H1 (cell line): Measurements from ENCODE around the gene DOC2A. TPM values are rescaled to one million over a fixed set of nuclear protein-coding genes. Genes with fewer than 3 reads are reported as not detected.

Experiments used
- CTCF ChIA-PET: fragments of 300-600 bp; sonication (Branson Sonifier 250); formaldehyde crosslinking; loops from one replicate; lab custom pipeline; 2021; ENCODE audit not compliant: partially characterized antibody; lab: Charles Lee
- POLR2A ChIA-PET: fragments of 300-600 bp; sonication (Branson Sonifier 250); formaldehyde crosslinking; loops from one replicate; lab custom pipeline; 2021; ENCODE audit warnings: inconsistent platforms; ENCODE audit not compliant: partially characterized antibody; lab: Charles Lee
- DNase-seq, 2 experiments: peaks; one replicate each; pipeline versions ENCODE4 v3.0.0 to v3.0.0-alpha.2; 2010 to 2022; ENCODE audit warnings: low spot score in 2 of 2, low read depth in 1 of 2, mixed read lengths in 1 of 2
- FAIRE-seq: peaks from 2 replicates; lab custom pipeline; 2011; peaks lifted over from hg19 to GRCh38; lab: Jason Lieb, UNC
- H2AFZ ChIP-seq: 2 replicates; pipeline ENCODE4 v1.8.1; 2012; ENCODE audit warnings: low read length, inconsistent platforms
- H2AK5ac ChIP-seq: 2 replicates; pipeline ENCODE4 v1.6.1; 2013; ENCODE audit warnings: low read depth, low read length
- H2BK120ac ChIP-seq: replicated peaks from 2 replicates; pipeline ENCODE3; 2013; ENCODE audit warnings: low read depth, low read length, inconsistent platforms
- H2BK12ac ChIP-seq: 2 replicates; pipeline ENCODE4 v1.6.1; 2013; ENCODE audit warnings: low read depth, low read length
- H2BK15ac ChIP-seq: 2 replicates; pipeline ENCODE4 v1.6.1; 2013; ENCODE audit warnings: low read length
- H2BK20ac ChIP-seq: 2 replicates; pipeline ENCODE4 v1.6.1; 2013; ENCODE audit warnings: low read length
- H2BK5ac ChIP-seq: 2 replicates; pipeline ENCODE4 v1.6.1; 2013; ENCODE audit warnings: low read depth, low read length
- H3K14ac ChIP-seq: 2 replicates; pipeline ENCODE4 v1.6.1; 2013; ENCODE audit warnings: inconsistent platforms; ENCODE audit not compliant: insufficient read length
- H3K18ac ChIP-seq: 2 replicates; pipeline ENCODE4 v1.6.1; 2013; ENCODE audit warnings: low read length; ENCODE audit errors: extremely low read depth
- H3K23ac ChIP-seq: 2 replicates; pipeline ENCODE4 v1.6.1; 2013; ENCODE audit warnings: inconsistent platforms; ENCODE audit not compliant: insufficient read length
- H3K23me2 ChIP-seq: 2 replicates; pipeline ENCODE4 v1.6.1; 2013; ENCODE audit warnings: low read depth, low read length
- H3K27ac ChIP-seq: 2 replicates; pipeline ENCODE4 v1.6.1; 2011; ENCODE audit warnings: low read depth, low read length, inconsistent platforms
- H3K27me3 ChIP-seq, 4 experiments: replicated peaks in 1 of 4; 1 replicate in 1 of 4; 2 replicates in 3 of 4; pipeline versions ENCODE4 v1.6.1 to v1.8.1; 2011 to 2013; ENCODE audit warnings: low read length in 3 of 4, mild to moderate bottlenecking in 3 of 4, inconsistent platforms in 2 of 4, mixed read lengths in 2 of 4, moderate library complexity in 1 of 4; ENCODE audit not compliant: control insufficient read depth in 3 of 4, insufficient read depth in 3 of 4; ENCODE audit errors: extremely low read depth in 1 of 4
- H3K36me3 ChIP-seq, 4 experiments: 2 replicates each; pipeline versions ENCODE4 v1.6.1 to v1.8.1; 2011 to 2013; ENCODE audit warnings: mild to moderate bottlenecking in 4 of 4, low read length in 3 of 4, moderate library complexity in 2 of 4, control low read depth in 1 of 4, inconsistent platforms in 1 of 4; ENCODE audit not compliant: insufficient read depth in 4 of 4, control insufficient read depth in 2 of 4
- H3K4ac ChIP-seq: replicated peaks from 2 replicates; pipeline ENCODE3; 2013; ENCODE audit warnings: low read length, low read depth, mixed read lengths, inconsistent platforms; ENCODE audit not compliant: insufficient read length
- H3K4me1 ChIP-seq, 4 experiments: replicated peaks in 1 of 4; 1 replicate in 1 of 4; 2 replicates in 3 of 4; pipeline versions ENCODE4 v1.6.1 to v1.8.1; 2011 to 2013; ENCODE audit warnings: low read length in 3 of 4, inconsistent platforms in 2 of 4, mixed read lengths in 1 of 4; ENCODE audit not compliant: insufficient read depth in 4 of 4, control insufficient read depth in 3 of 4
- H3K4me2 ChIP-seq, 2 experiments: 2 replicates each; pipeline versions ENCODE4 v1.6.1 to v1.8.1; 2011 to 2013; ENCODE audit warnings: low read depth in 2 of 2, low read length in 2 of 2, control low read depth in 1 of 2, inconsistent platforms in 1 of 2, mild to moderate bottlenecking in 1 of 2; ENCODE audit not compliant: insufficient read depth in 1 of 2
- H3K4me3 ChIP-seq, 4 experiments: fragments of 200-600, 300-600 bp in 1 of 4; sonication (generic), shearing (Covaris generic), sonication (Bioruptor Twin) in 1 of 4; 2 replicates each; pipeline versions ENCODE4 v1.5.1 to v1.8.1; 2011 to 2016; ENCODE audit warnings: low read length in 4 of 4, low read depth in 3 of 4, control low read depth in 2 of 4, inconsistent platforms in 2 of 4, mild to moderate bottlenecking in 2 of 4, mixed read lengths in 1 of 4, moderate library complexity in 1 of 4; ENCODE audit not compliant: insufficient read depth in 2 of 4; ENCODE audit errors: extremely low read depth in 1 of 4
- H3K56ac ChIP-seq: replicated peaks from 2 replicates; pipeline ENCODE3; 2013; ENCODE audit warnings: low read depth, mild to moderate bottlenecking, mixed read lengths, low read length, inconsistent platforms; ENCODE audit not compliant: insufficient read length
- H3K79me1 ChIP-seq: 2 replicates; pipeline ENCODE4 v1.6.1; 2013; ENCODE audit warnings: low read depth, low read length, control low read depth
- H3K79me2 ChIP-seq, 2 experiments: 2 replicates each; pipeline versions ENCODE4 v1.6.1 to v1.8.1; 2012 to 2013; ENCODE audit warnings: low read length in 2 of 2, mild to moderate bottlenecking in 2 of 2, inconsistent platforms in 1 of 2; ENCODE audit not compliant: insufficient read depth in 2 of 2, control insufficient read depth in 1 of 2
- H3K9ac ChIP-seq, 4 experiments: replicated peaks in 1 of 4; 1 replicate in 1 of 4; 2 replicates in 3 of 4; pipeline versions ENCODE4 v1.6.1 to v1.8.1; 2011 to 2013; ENCODE audit warnings: low read depth in 3 of 4, low read length in 3 of 4, control low read depth in 2 of 4, mild to moderate bottlenecking in 2 of 4, moderate library complexity in 2 of 4, inconsistent platforms in 1 of 4; ENCODE audit errors: extremely low read depth in 1 of 4
- H3K9me3 ChIP-seq, 2 experiments: 2 replicates each; pipeline versions ENCODE4 v1.6.1 to v1.8.1; 2012 to 2013; ENCODE audit warnings: mild to moderate bottlenecking in 2 of 2, moderate library complexity in 2 of 2, control low read depth in 1 of 2, inconsistent platforms in 1 of 2, low read depth in 1 of 2, low read length in 1 of 2, mixed read lengths in 1 of 2; ENCODE audit not compliant: insufficient read depth in 2 of 2
- H4K20me1 ChIP-seq, 2 experiments: replicated peaks in 1 of 2; 2 replicates each; pipeline versions ENCODE3 to v1.8.1; 2011 to 2013; ENCODE audit warnings: inconsistent platforms in 2 of 2, low read length in 2 of 2, mild to moderate bottlenecking in 1 of 2; ENCODE audit not compliant: insufficient read depth in 2 of 2, control insufficient read depth in 1 of 2
- H4K5ac ChIP-seq: 2 replicates; pipeline ENCODE4 v1.6.1; 2013; ENCODE audit warnings: low read length, low read depth, mixed read lengths, inconsistent platforms; ENCODE audit not compliant: insufficient read length
- H4K8ac ChIP-seq: 2 replicates; pipeline ENCODE4 v1.8.0; 2013; ENCODE audit warnings: mild to moderate bottlenecking, moderate library complexity, low read length, inconsistent platforms; ENCODE audit not compliant: insufficient read depth; ENCODE audit errors: extremely low read depth
- H4K91ac ChIP-seq: replicated peaks from 2 replicates; pipeline ENCODE3; 2013; ENCODE audit warnings: low read length, mixed read lengths, inconsistent platforms; ENCODE audit not compliant: insufficient read length
- BCL11A ChIP-seq, 2 experiments: IDR thresholded peaks; one replicate each; pipeline ENCODE4 v1.6.1; 2011; ENCODE audit warnings: low read depth in 2 of 2, low read length in 2 of 2, mild to moderate bottlenecking in 2 of 2
- CBX8 ChIP-seq: fragments of 300-800, 300-1000 bp; sonication (generic); IDR thresholded peaks from 2 replicates; pipeline ENCODE4 v1.7.1; 2016; ENCODE audit warnings: low read depth, low read length, borderline replicate concordance
- GTF2F1 ChIP-seq: IDR thresholded peaks from 2 replicates; pipeline ENCODE4 v1.6.1; 2012; ENCODE audit warnings: low read depth, low read length, improper control_type of control experiment, borderline replicate concordance
- JUN ChIP-seq: IDR thresholded peaks from 2 replicates; pipeline ENCODE4 v1.6.1; 2011; ENCODE audit warnings: low read depth, mild to moderate bottlenecking, improper control_type of control experiment, low read length
- RNF2 ChIP-seq: fragments of 200-900, 300-1000 bp; sonication (generic); IDR thresholded peaks from 2 replicates; pipeline ENCODE4 v1.7.1; 2016; ENCODE audit warnings: borderline replicate concordance, low read depth, mild to moderate bottlenecking, antibody characterized with exemption, low read length; ENCODE audit not compliant: poor library complexity, severe bottlenecking; ENCODE audit errors: missing control alignments
- SP1 ChIP-seq: IDR thresholded peaks from 2 replicates; pipeline ENCODE4 v1.6.1; 2011; ENCODE audit warnings: low read depth, low read length
- SP2 ChIP-seq: IDR thresholded peaks from 2 replicates; pipeline ENCODE4 v1.6.1; 2012; ENCODE audit warnings: mild to moderate bottlenecking, low read length, inconsistent platforms
- SRF ChIP-seq: IDR thresholded peaks from 2 replicates; pipeline ENCODE4 v1.6.1; 2011; ENCODE audit warnings: mild to moderate bottlenecking, low read depth, low read length, moderate library complexity
- TAF1 ChIP-seq: IDR thresholded peaks from 2 replicates; pipeline ENCODE4 v1.6.1; 2011; ENCODE audit warnings: mild to moderate bottlenecking, low read depth, low read length
- USF2 ChIP-seq: IDR thresholded peaks from 2 replicates; pipeline ENCODE4 v1.6.1; 2011; ENCODE audit warnings: low read length, improper control_type of control experiment
- WGBS, 2 experiments: shearing (Covaris generic) in 1 of 2; methylation state at CpG; one replicate each; pipeline versions ENCODE4 v1.1.6 to v1.1.7; 2013 to 2015; ENCODE audit warnings: low lambda C conversion rate in 2 of 2, mixed read lengths in 2 of 2, inconsistent platforms in 1 of 2, low coverage in 1 of 2, missing lambda C conversion rate in 1 of 2; ENCODE audit not compliant: insufficient replicate concordance in 2 of 2, insufficient coverage in 1 of 2, insufficient read length in 1 of 2; ENCODE audit errors: extremely low coverage in 1 of 2, missing lambda C conversion rate in 1 of 2; 5-methylcytosine and 5-hydroxymethylcytosine counted together
- polyA plus RNA-seq, 7 experiments: library from polyadenylated mRNA; depleted of rRNA in 3 of 7; stranded (reverse) in 5 of 7; unstranded in 2 of 7; fragments of >200 nt in 5 of 7; fragments of 200-250 nt in 2 of 7; gene quantifications; 1 replicate in 5 of 7; 2 replicates in 1 of 7; 4 replicates in 1 of 7; pipeline versions ENCODE4 v1.2.1 to v1.2.3, GENCODE V29; 2011 to 2013; ENCODE audit warnings: missing spikeins in 2 of 7, mixed read lengths in 2 of 7
- total RNA-seq: library from RNA; stranded (reverse); fragmentation: NEBNext Ultra II Directional; extraction: Animal tissue kit (Norgen Biotek cat#: 25700); gene quantifications from 2 replicates; pipeline ENCODE4 v1.2.1, GENCODE V29; 2021

Gene DOC2A
- total and polyA plus RNA-seq, 2 of the 8 experiments (the other 6 are each of a cell fraction or from before 2014, with no cell fraction given) = 13.9 to 20.7 TPM

- 83% methylated on average over 8 of the region's 9 CpGs; no CpG with 5 or more reads in 1 of the 2 experiments for WGBS, 2 experiments
- Histone ChIP-seq H3K4me2 (peak overlapping the region in 1 of 2 experiments; percentile 78; a peak in 2 of 4 replicates), H3K18ac (no peak overlapping the region), H3K9ac (no peak overlapping the region; a peak in 1 of 7 replicates), H3K79me1 (peaks cover 3% of the 10 kb centered on the region; the same call in 1 of the 2 replicates), H3K56ac (no peak overlapping the region), H4K5ac (no peak overlapping the region), H2BK15ac (no peak overlapping the region), H3K14ac (no peak overlapping the region), H4K91ac (no peak overlapping the region), H3K4me3 (peak overlapping the region; percentile 75 to 91 (median 80); a peak in 5 of 8 replicates), H2BK12ac (no peak overlapping the region), H4K20me1 (no peaks in the 10 kb centered on the region), H3K27ac (no peak overlapping the region), H3K79me2 (peaks cover 0 to 7% of the 10 kb centered on the region in 2 experiments; a peak in 1 of 4 replicates), H3K36me3 (peaks cover 0 to 22% (median 3%) of the 10 kb centered on the region in 4 experiments; a peak in 6 of 8 replicates), H3K9me3 (no peaks in the 10 kb centered on the region), H3K23ac (no peak overlapping the region), H4K8ac (no peak overlapping the region), H2AFZ (no peak overlapping the region), H3K4ac (no peak overlapping the region), H2BK120ac (no peak overlapping the region), H3K4me1 (peaks cover 0 to 8% (median 3%) of the 10 kb centered on the region in 4 experiments; a peak in 4 of 7 replicates), H3K23me2 (peaks cover 9% of the 10 kb centered on the region; the same call in 1 of the 2 replicates), H2BK5ac (no peak overlapping the region), H2AK5ac (peak overlapping the region; percentile 44; the same call in 1 of the 2 replicates), H2BK20ac (no peak overlapping the region), H3K27me3 (no peaks in the 10 kb centered on the region)
- DNase-seq (no peak), FAIRE-seq (no peak)
- ChIA-PET POLR2A (interaction anchor here (0.7 to 5.5 kb wide), 15 partner anchors 11 to 204 kb away, joined by 3 to 34 read pairs (median 4); partner anchors contain the start of genes ASPHD1, C16orf92, CDIPT and DOC2A), CTCF (interaction anchor here (0.9 to 2.5 kb wide), 5 partner anchors 10 to 37 kb away, joined by 3 to 9 read pairs (median 3); partner anchors contain the start of genes C16orf92 and TLCD3B)
- no peak for TF ChIP-seq TAF1
- no peak for TF ChIP-seq SP2
- no peak for TF ChIP-seq JUN
- no peak for TF ChIP-seq RNF2
- TF ChIP-seq USF2 = no peak
- no peak for TF ChIP-seq BCL11A (IDR thresholded peaks at IDR 0.05; ENCODE audit: low read depth in 2 of 2, low read length in 2 of 2)
- no peak for TF ChIP-seq SP1
- TF ChIP-seq SRF = no peak
- TF ChIP-seq GTF2F1 = no peak
- TF ChIP-seq CBX8 = no peak
Measured at GRCh38 chr16:29993903-29994599, 16.8 kb downstream of the DOC2A start.
